Skeletal muscle tissue (tissue), 4 donors: ENCODE measurements around the gene TMPRSS6. TPM values are rescaled to one million over a fixed set of nuclear protein-coding genes. Genes with fewer than 3 reads are reported as not detected.

ENCODE experiments used
- H3K27ac ChIP-seq: one replicate; pipeline ENCODE4 v1.7.0; 2013; ENCODE audit warnings: mild to moderate bottlenecking, low read depth, low read length, inconsistent platforms
- H3K27me3 ChIP-seq, 3 donors: one replicate each; pipeline ENCODE4 v1.7.0; 2013; ENCODE audit warnings: low read length in 3 of 3; ENCODE audit not compliant: control insufficient read depth in 3 of 3, insufficient read depth in 3 of 3
- H3K36me3 ChIP-seq, 3 donors: one replicate each; pipeline ENCODE4 v1.7.0; 2013; ENCODE audit warnings: low read length in 3 of 3; ENCODE audit not compliant: control insufficient read depth in 3 of 3, insufficient read depth in 3 of 3
- H3K4me1 ChIP-seq, 3 donors: one replicate each; pipeline ENCODE4 v1.7.0; 2013; ENCODE audit warnings: low read length in 3 of 3, mild to moderate bottlenecking in 3 of 3; ENCODE audit not compliant: control insufficient read depth in 3 of 3, insufficient read depth in 3 of 3
- H3K4me3 ChIP-seq, 3 donors: one replicate each; pipeline ENCODE4 v1.7.0; 2013; ENCODE audit warnings: low read length in 3 of 3
- H3K9ac ChIP-seq, 3 donors: one replicate each; pipeline ENCODE4 v1.7.0; 2013; ENCODE audit warnings: low read length in 3 of 3, mild to moderate bottlenecking in 3 of 3, moderate library complexity in 2 of 3, low read depth in 1 of 3
- H3K9me3 ChIP-seq, 3 donors: one replicate each; pipeline ENCODE4 v1.7.0; 2013; ENCODE audit warnings: low read length in 3 of 3; ENCODE audit not compliant: control insufficient read depth in 3 of 3
- total RNA-seq: library from RNA; depleted of rRNA; stranded (reverse); fragments of >200 nt; gene quantifications from one replicate; pipeline ENCODE4 v1.2.3, GENCODE V29; 2014
- donor health status: Osteomylitis.

The TMPRSS6 gene
- total RNA-seq, 1 donor from 2014 or later = not detected

- no peak overlapping the region for H3K4me3 ChIP-seq
- peaks cover 7 to 20% (median 9%) of the 10 kb centered on the region in 3 donors for H3K27me3 ChIP-seq
- peaks cover 4 to 8% (median 5%) of the 10 kb centered on the region in 3 donors for H3K4me1 ChIP-seq
- H3K9me3 ChIP-seq = no peaks in the 10 kb centered on the region
- H3K27ac ChIP-seq = no peak overlapping the region
- H3K36me3 ChIP-seq = peaks cover 0 to 10% (median 6%) of the 10 kb centered on the region in 3 donors
- H3K9ac ChIP-seq = no peak overlapping the region
Measured at GRCh38 chr22:37057226-37057625, 52.3 kb downstream of the TMPRSS6 start.

- Histone ChIP-seq H3K36me3 (peaks cover 0 to 10% (median 6%) of the 10 kb centered on the region in 3 donors), H3K27me3 (peaks cover 12 to 29% (median 13%) of the 10 kb centered on the region in 3 donors), H3K27ac (no peak overlapping the region), H3K4me3 (no peak overlapping the region), H3K9ac (no peak overlapping the region), H3K4me1 (peaks cover 7 to 10% (median 8%) of the 10 kb centered on the region in 3 donors), H3K9me3 (no peaks in the 10 kb centered on the region)
Measured at GRCh38 chr22:37056246-37056645, 53.3 kb downstream of the TMPRSS6 start.

GRCh38 chr22:37054600-37055365, 54.7 kb downstream of the TMPRSS6 start:
- Histone ChIP-seq H3K4me1 (peaks cover 7 to 10% (median 8%) of the 10 kb centered on the region in 3 donors), H3K36me3 (peaks cover 0 to 8% (median 6%) of the 10 kb centered on the region in 3 donors), H3K27ac (no peak overlapping the region), H3K4me3 (no peak overlapping the region), H3K9me3 (no peaks in the 10 kb centered on the region), H3K27me3 (peaks cover 18 to 35% (median 21%) of the 10 kb centered on the region in 3 donors), H3K9ac (no peak overlapping the region)

- Histone ChIP-seq H3K9ac (peak overlapping the region in 1 of 3 donors; percentile 10), H3K27me3 (peaks cover 18 to 38% (median 21%) of the 10 kb centered on the region in 3 donors), H3K27ac (no peak overlapping the region), H3K36me3 (peaks cover 0 to 8% (median 6%) of the 10 kb centered on the region in 3 donors), H3K4me1 (peaks cover 7 to 10% (median 8%) of the 10 kb centered on the region in 3 donors), H3K9me3 (no peaks in the 10 kb centered on the region), H3K4me3 (no peak overlapping the region)
Measured at GRCh38 chr22:37054056-37054395, 55.5 kb downstream of the TMPRSS6 start.

- H3K4me3 ChIP-seq = no peak overlapping the region
- peaks cover 0 to 8% (median 6%) of the 10 kb centered on the region in 3 donors for H3K36me3 ChIP-seq
- H3K9me3 ChIP-seq = no peaks in the 10 kb centered on the region
- H3K27ac ChIP-seq = no peak overlapping the region
- peaks cover 7 to 10% (median 8%) of the 10 kb centered on the region in 3 donors for H3K4me1 ChIP-seq
- peak overlapping the region in 2 of 3 donors; percentile 8 to 10 for H3K9ac ChIP-seq
- peaks cover 18 to 38% (median 21%) of the 10 kb centered on the region in 3 donors for H3K27me3 ChIP-seq
Measured at GRCh38 chr22:37053310-37054055, 56.0 kb downstream of the TMPRSS6 start.

GRCh38 chr22:37052386-37053309, 56.9 kb downstream of the TMPRSS6 start:
- peaks cover 0 to 5% (median 5%) of the 10 kb centered on the region in 3 donors for H3K36me3 ChIP-seq
- peak overlapping the region; percentile 20 to 45 (median 33) for H3K9ac ChIP-seq
- H3K4me3 ChIP-seq = peak overlapping the region; percentile 49 to 56 (median 54)
- H3K27ac ChIP-seq = no peak overlapping the region
- peaks cover 7 to 10% (median 8%) of the 10 kb centered on the region in 3 donors for H3K4me1 ChIP-seq
- peaks cover 18 to 38% (median 21%) of the 10 kb centered on the region in 3 donors for H3K27me3 ChIP-seq
- H3K9me3 ChIP-seq = no peaks in the 10 kb centered on the region

GRCh38 chr22:37051391-37052385, 57.8 kb downstream of the TMPRSS6 start, which contains the start of gene KCTD17:
Gene KCTD17, plus strand, starts transcription at chr22:37051742. Its CDS starts 19 bp downstream, at chr22:37051761.
- peaks cover 7 to 10% (median 8%) of the 10 kb centered on the region in 3 donors for H3K4me1 ChIP-seq
- H3K27me3 ChIP-seq = peaks cover 18 to 37% (median 21%) of the 10 kb centered on the region in 3 donors
- peak within 1 kb of the TSS; percentile 49 to 56 (median 54) for H3K4me3 ChIP-seq
- H3K9me3 ChIP-seq = no peaks in the 10 kb centered on the region
- H3K36me3 ChIP-seq = peaks cover 0 to 4% (median 2%) of the 10 kb centered on the region in 3 donors
- H3K27ac ChIP-seq = no peak within 1 kb of the TSS
- H3K9ac ChIP-seq = peak within 1 kb of the TSS; percentile 20 to 45 (median 33)

- Histone ChIP-seq H3K9ac (no peak overlapping the region), H3K36me3 (peaks cover 0 to 2% (median 2%) of the 10 kb centered on the region in 3 donors), H3K27ac (no peak overlapping the region), H3K4me3 (no peak overlapping the region), H3K27me3 (peaks cover 14 to 33% (median 21%) of the 10 kb centered on the region in 3 donors), H3K4me1 (peaks cover 7 to 10% (median 8%) of the 10 kb centered on the region in 3 donors), H3K9me3 (no peaks in the 10 kb centered on the region)
Measured at GRCh38 chr22:37050913-37051312, 58.6 kb downstream of the TMPRSS6 start.
